GM12878 (cell line): Measurements from ENCODE around the gene ACSS1. TPM values are rescaled to one million over a fixed set of nuclear protein-coding genes. Genes with fewer than 3 reads are reported as not detected.

Source experiments
- ATAC-seq: fragments of 200-7000 bp; cut with Tn5 transposase; 3 replicates; pipeline ENCODE4 v1.9.1; 2020; ENCODE audit warnings: mild to moderate bottlenecking, moderate library complexity
- BruUV-seq: library from RNA; stranded (reverse); fragments of 400-500 nt; replicated peaks from 2 replicates; lab custom pipeline; 2021; lab: Mats Ljungman, UMichigan
- CTCF ChIA-PET: fragments of 300-600 bp; sonication (Branson Sonifier 250); formaldehyde crosslinking; extraction: SDS; loops from one replicate; lab custom pipeline; 2021; ENCODE audit warnings: inconsistent platforms; lab: Yijun Ruan, JAX
- POLR2A ChIA-PET: fragments of 350-600 bp; formaldehyde crosslinking; extraction: SDS; loops from one replicate; lab custom pipeline; 2021; ENCODE audit warnings: inconsistent platforms; lab: Charles Lee
- RAD21 ChIA-PET: fragments of 300-600 bp; sonication (Branson Sonifier 250); formaldehyde crosslinking; loops from one replicate; lab custom pipeline; 2023; ENCODE audit warnings: antibody characterized with exemption; ENCODE audit not compliant: unreplicated experiment; lab: Charles Lee
- SMC1A ChIA-PET: fragments of 300-600 bp; sonication (Branson Sonifier 250); formaldehyde crosslinking; loops from one replicate; lab custom pipeline; 2023; ENCODE audit not compliant: unreplicated experiment, uncharacterized antibody; lab: Charles Lee
- DNase-seq: peaks from one replicate; pipeline ENCODE4 v3.0.0-alpha.2; 2011; ENCODE audit warnings: low read depth, low spot score
- FAIRE-seq: peaks from 3 replicates; lab custom pipeline; 2011; peaks lifted over from hg19 to GRCh38; lab: Jason Lieb, UNC
- H2AFZ ChIP-seq: 2 replicates; pipeline ENCODE4 v1.6.0; 2011; ENCODE audit warnings: low read depth, low read length, control low read depth; ENCODE audit not compliant: control insufficient read depth
- H3K27ac ChIP-seq: 2 replicates; pipeline ENCODE4 v1.5.1; 2011; ENCODE audit warnings: control low read depth; ENCODE audit not compliant: control insufficient read depth, insufficient read depth
- H3K27me3 ChIP-seq, 2 experiments: replicated peaks in 1 of 2; 2 replicates each; pipeline versions ENCODE4 v1.6.0 to v1.6.1; 2011; ENCODE audit warnings: low read length in 1 of 2; ENCODE audit not compliant: control insufficient read depth in 2 of 2, insufficient read depth in 2 of 2
- H3K36me3 ChIP-seq, 2 experiments: 2 replicates each; pipeline ENCODE4 v1.5.1; 2011; ENCODE audit warnings: low read length in 1 of 2; ENCODE audit not compliant: control insufficient read depth in 2 of 2, insufficient read depth in 2 of 2
- H3K4me1 ChIP-seq: 2 replicates; pipeline ENCODE4 v1.6.1; 2011; ENCODE audit warnings: mild to moderate bottlenecking, low read length, moderate library complexity, mixed read lengths; ENCODE audit not compliant: control insufficient read depth, insufficient read depth
- H3K4me2 ChIP-seq: 2 replicates; pipeline ENCODE4 v1.6.0; 2011; ENCODE audit warnings: control low read depth; ENCODE audit not compliant: control insufficient read depth, insufficient read depth
- H3K4me3 ChIP-seq: fragments of 200-600 bp; sonication (generic); 2 replicates; pipeline ENCODE4 v1.5.1; 2016
- H3K79me2 ChIP-seq: 2 replicates; pipeline ENCODE4 v1.6.0; 2011; ENCODE audit warnings: low read length; ENCODE audit not compliant: control insufficient read depth, insufficient read depth
- H3K9ac ChIP-seq: 2 replicates; pipeline ENCODE4 v1.8.0; 2011; ENCODE audit warnings: low read length, control low read depth, mixed read lengths; ENCODE audit not compliant: control insufficient read depth, insufficient read depth
- H3K9me3 ChIP-seq: replicated peaks from 3 replicates; pipeline ENCODE4 v1.5.1; 2011; ENCODE audit warnings: mild to moderate bottlenecking, low read length; ENCODE audit not compliant: control insufficient read depth, insufficient read depth
- H4K20me1 ChIP-seq: 2 replicates; pipeline ENCODE4 v1.6.0; 2011; ENCODE audit not compliant: control insufficient read depth, insufficient read depth
- BCL11A ChIP-seq: IDR thresholded peaks from 2 replicates; pipeline ENCODE4 v1.6.1; 2011; ENCODE audit warnings: low read depth, low read length
- ESRRA ChIP-seq: IDR thresholded peaks from 2 replicates; pipeline ENCODE4 v1.6.1; 2012; ENCODE audit warnings: mild to moderate bottlenecking, low read length, improper control_type of control experiment
- NR2C2 ChIP-seq: IDR thresholded peaks from 2 replicates; pipeline ENCODE4 v1.6.1; 2011; ENCODE audit warnings: borderline replicate concordance, low read depth; ENCODE audit not compliant: control insufficient read depth, insufficient read length
- RELA ChIP-seq: fragments of 450-650 bp; IDR thresholded peaks from 2 replicates; pipeline ENCODE4 v1.8.0; 2014; ENCODE audit warnings: borderline replicate concordance; ENCODE audit not compliant: partially characterized antibody
- SIN3A ChIP-seq: IDR thresholded peaks from 2 replicates; pipeline ENCODE4 v1.6.1; 2012; ENCODE audit warnings: low read depth, low read length, improper control_type of control experiment
- SREBF1 ChIP-seq: IDR thresholded peaks from 2 replicates; pipeline ENCODE4 v1.6.1; 2012; ENCODE audit warnings: mild to moderate bottlenecking, low read length
- ZBED1 ChIP-seq: IDR thresholded peaks from 2 replicates; pipeline ENCODE4 v1.6.1; 2016; ENCODE audit warnings: borderline replicate concordance
- WGBS: methylation state at CpG from one replicate; pipeline ENCODE4 v1.1.6; 2016; ENCODE audit warnings: low lambda C conversion rate; ENCODE audit not compliant: insufficient replicate concordance, insufficient coverage; ENCODE audit errors: missing lambda C conversion rate; 5-methylcytosine and 5-hydroxymethylcytosine counted together
- in situ Hi-C: fragments of 300-500 bp; cut with MboI; formaldehyde crosslinking; loops from 9 replicates; pipeline ENCODE4 v1.14.3; 2018; ENCODE audit warnings: mixed read lengths
- intact Hi-C: fragments of 100-400 bp; cut with micrococcal nuclease; formaldehyde crosslinking; loops from one replicate; pipeline ENCODE4 v1.14.2; 2022; ENCODE audit not compliant: unreplicated experiment
- polyA plus RNA-seq, 11 experiments: library from polyadenylated mRNA; depleted of rRNA in 4 of 11; unstranded in 6 of 11; stranded (reverse) in 5 of 11; fragments of >200 nt; fragmentation: Nextera tagmentation in 4 of 11; fragmentation: Illumina TruSeq in 1 of 11; extraction: Ambion mirVana in 4 of 11; extraction: Trizol in 1 of 11; gene quantifications; 1 replicate in 1 of 11; 2 replicates in 10 of 11; pipeline versions ENCODE4 v1.2.1 to v1.2.3, GENCODE V29; 2011 to 2016; ENCODE audit warnings: inconsistent platforms in 2 of 11, missing spikeins in 2 of 11, low read depth in 1 of 11
- total RNA-seq, 4 experiments: library from RNA; depleted of rRNA in 3 of 4; stranded (reverse); fragments of >200 nt in 3 of 4; fragmentation: Illumina TruSeq in 1 of 4; extraction: Trizol in 1 of 4; gene quantifications; 2 replicates each; pipeline versions ENCODE4 v1.2.1 to v1.2.3, GENCODE V29; 2013 to 2021
- TF ChIP-seq, protein P1 (sequence below): fragments of 450-650 bp; formaldehyde crosslinking; IDR thresholded peaks from 2 replicates; pipeline ENCODE4 v1.5.0; 2022; ENCODE audit warnings: mild to moderate bottlenecking, missing genetic modification characterization
- TF ChIP-seq, protein P2 (sequence below): fragments of 450-650 bp; IDR thresholded peaks from 2 replicates; pipeline ENCODE4 v1.6.1; 2018; ENCODE audit warnings: borderline replicate concordance, mild to moderate bottlenecking; ENCODE audit not compliant: partially characterized antibody
- TF ChIP-seq, protein P3 (sequence below): fragments of 450-650 bp; IDR thresholded peaks from 2 replicates; pipeline ENCODE4 v1.6.1; 2016; ENCODE audit warnings: mild to moderate bottlenecking
- TF ChIP-seq, protein P4 (sequence below): fragments of 450-650 bp; conservative IDR thresholded peaks from 2 replicates; pipeline ENCODE4 v1.6.1; 2017; ENCODE audit warnings: mild to moderate bottlenecking, moderate library complexity

ACSS1 gene
- total and polyA plus RNA-seq, 10 of the 15 experiments (the other 5 are each of a cell fraction or from before 2014, with no cell fraction given): 1.3 to 44.9 (median 31.1) TPM

DNA sequence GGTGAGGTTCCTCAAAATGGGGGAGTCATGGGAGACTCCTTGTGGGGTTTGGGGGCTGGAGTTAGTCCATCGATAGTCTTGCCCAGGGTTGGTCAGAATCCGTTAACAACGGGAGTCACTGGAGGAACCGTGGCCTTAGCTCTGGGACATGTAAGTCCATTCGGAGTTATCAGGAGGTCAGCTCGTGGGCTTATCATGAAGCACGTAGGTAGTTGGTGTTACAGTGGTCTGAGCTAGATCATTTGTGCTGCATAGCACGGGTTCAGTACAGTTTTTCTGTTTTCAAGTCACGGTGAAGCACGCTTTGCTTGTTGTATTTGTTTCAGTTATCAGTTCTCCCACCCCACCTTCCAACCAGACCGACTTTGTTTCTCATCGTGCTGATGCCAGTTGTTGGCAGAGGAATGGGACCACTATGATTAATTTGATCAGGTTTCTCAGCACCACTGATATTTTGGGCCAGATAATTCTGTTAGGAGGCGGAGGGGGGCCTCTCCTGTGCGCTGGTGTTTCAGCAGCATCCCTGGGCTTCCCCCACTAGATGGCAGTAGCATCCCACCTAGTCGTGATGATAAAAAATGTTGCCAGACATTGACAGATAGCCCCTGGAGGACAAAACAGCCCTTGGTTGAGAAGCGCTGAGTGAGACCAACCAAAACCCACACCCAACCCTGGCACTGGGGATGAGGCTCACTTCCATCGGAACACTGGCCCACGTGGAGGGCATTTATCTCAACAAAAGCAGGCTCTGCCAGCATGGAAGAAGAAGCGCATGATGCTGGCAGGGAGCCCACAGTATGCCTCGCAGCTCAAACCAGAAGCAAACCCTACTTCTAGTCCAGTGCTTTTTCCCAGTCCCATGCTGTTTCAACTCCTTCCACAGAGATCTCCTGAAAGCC lies 63.2 kb downstream of the ACSS1 start (continued):
- TF ChIP-seq, protein P1, sequence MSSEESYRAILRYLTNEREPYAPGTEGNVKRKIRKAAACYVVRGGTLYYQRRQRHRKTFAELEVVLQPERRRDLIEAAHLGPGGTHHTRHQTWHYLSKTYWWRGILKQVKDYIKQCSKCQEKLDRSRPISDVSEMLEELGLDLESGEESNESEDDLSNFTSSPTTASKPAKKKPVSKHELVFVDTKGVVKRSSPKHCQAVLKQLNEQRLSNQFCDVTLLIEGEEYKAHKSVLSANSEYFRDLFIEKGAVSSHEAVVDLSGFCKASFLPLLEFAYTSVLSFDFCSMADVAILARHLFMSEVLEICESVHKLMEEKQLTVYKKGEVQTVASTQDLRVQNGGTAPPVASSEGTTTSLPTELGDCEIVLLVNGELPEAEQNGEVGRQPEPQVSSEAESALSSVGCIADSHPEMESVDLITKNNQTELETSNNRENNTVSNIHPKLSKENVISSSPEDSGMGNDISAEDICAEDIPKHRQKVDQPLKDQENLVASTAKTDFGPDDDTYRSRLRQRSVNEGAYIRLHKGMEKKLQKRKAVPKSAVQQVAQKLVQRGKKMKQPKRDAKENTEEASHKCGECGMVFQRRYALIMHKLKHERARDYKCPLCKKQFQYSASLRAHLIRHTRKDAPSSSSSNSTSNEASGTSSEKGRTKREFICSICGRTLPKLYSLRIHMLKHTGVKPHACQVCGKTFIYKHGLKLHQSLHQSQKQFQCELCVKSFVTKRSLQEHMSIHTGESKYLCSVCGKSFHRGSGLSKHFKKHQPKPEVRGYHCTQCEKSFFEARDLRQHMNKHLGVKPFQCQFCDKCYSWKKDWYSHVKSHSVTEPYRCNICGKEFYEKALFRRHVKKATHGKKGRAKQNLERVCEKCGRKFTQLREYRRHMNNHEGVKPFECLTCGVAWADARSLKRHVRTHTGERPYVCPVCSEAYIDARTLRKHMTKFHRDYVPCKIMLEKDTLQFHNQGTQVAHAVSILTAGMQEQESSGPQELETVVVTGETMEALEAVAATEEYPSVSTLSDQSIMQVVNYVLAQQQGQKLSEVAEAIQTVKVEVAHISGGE (CRISPR knock-in tag): no peak

DNA sequence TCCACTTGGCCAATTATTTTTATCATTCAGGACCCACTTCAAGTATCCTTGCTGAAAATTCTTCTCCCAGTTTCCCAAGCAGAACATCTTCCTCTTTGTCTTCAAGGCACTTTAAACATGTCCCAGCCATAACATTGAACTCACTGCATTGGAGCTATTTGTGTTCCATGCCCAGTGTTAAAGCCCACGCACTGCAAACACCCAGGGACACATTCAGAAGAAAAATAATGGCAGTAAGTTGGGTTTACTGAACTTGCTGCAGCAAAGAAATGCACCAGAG lies 63.8 kb downstream of the ACSS1 start:
- Histone ChIP-seq H3K36me3 (no peaks in the 10 kb centered on the region), H3K9me3 (no peaks in the 10 kb centered on the region), H3K4me2 (no peak overlapping the region), H3K27ac (no peak overlapping the region), H2AFZ (no peak overlapping the region), H3K4me1 (peaks cover 5% of the 10 kb centered on the region; the same call in 1 of the 2 replicates), H3K9ac (no peak overlapping the region), H3K79me2 (peaks cover 27% of the 10 kb centered on the region), H3K4me3 (no peak overlapping the region), H4K20me1 (no peaks in the 10 kb centered on the region), H3K27me3 (no peaks in the 10 kb centered on the region)
- no TSS peak for BruUV-seq
- RAD21 ChIA-PET: interaction anchor here (0.9 to 4.7 kb wide), 8 partner anchors 42 to 405 kb away, joined by 3 to 87 read pairs (median 6); partner anchors contain the start of gene ACSS1
- in situ Hi-C loops: loop anchor here (5.0 kb wide), 2 partner anchors 68 to 183 kb away; no protein-coding TSS in a partner anchor
- WGBS: 53% methylated on average over 1 of the region's 1 CpG
- intact Hi-C loops: no loop called here
- ATAC-seq (no peak), DNase-seq (no peak), FAIRE-seq (no peak)
- CTCF ChIA-PET: interaction anchor here (0.6 to 13.8 kb wide), 16 partner anchors 10 to 414 kb away, joined by 3 to 244 read pairs (median 6); partner anchors contain the start of genes ACSS1, GINS1 and PYGB
- SMC1A ChIA-PET: interaction anchor here (0.8 to 4.8 kb wide), 9 partner anchors 9 to 405 kb away, joined by 3 to 116 read pairs (median 5); partner anchors contain the start of gene ACSS1
- POLR2A ChIA-PET: interaction anchor here (0.6 to 1.2 kb wide), 4 partner anchors 59 to 70 kb away, joined by 3 to 6 read pairs (median 4); partner anchors contain the start of gene ACSS1
- TF ChIP-seq, protein P2, sequence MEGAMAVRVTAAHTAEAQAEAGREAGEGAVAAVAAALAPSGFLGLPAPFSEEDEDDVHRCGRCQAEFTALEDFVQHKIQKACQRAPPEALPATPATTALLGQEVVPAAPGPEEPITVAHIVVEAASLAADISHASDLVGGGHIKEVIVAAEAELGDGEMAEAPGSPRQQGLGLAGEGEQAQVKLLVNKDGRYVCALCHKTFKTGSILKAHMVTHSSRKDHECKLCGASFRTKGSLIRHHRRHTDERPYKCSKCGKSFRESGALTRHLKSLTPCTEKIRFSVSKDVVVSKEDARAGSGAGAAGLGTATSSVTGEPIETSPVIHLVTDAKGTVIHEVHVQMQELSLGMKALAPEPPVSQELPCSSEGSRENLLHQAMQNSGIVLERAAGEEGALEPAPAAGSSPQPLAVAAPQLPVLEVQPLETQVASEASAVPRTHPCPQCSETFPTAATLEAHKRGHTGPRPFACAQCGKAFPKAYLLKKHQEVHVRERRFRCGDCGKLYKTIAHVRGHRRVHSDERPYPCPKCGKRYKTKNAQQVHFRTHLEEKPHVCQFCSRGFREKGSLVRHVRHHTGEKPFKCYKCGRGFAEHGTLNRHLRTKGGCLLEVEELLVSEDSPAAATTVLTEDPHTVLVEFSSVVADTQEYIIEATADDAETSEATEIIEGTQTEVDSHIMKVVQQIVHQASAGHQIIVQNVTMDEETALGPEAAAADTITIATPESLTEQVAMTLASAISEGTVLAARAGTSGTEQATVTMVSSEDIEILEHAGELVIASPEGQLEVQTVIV: no peak
- no peak for TF ChIP-seq BCL11A
- TF ChIP-seq RELA: no peak
- TF ChIP-seq, protein P3, sequence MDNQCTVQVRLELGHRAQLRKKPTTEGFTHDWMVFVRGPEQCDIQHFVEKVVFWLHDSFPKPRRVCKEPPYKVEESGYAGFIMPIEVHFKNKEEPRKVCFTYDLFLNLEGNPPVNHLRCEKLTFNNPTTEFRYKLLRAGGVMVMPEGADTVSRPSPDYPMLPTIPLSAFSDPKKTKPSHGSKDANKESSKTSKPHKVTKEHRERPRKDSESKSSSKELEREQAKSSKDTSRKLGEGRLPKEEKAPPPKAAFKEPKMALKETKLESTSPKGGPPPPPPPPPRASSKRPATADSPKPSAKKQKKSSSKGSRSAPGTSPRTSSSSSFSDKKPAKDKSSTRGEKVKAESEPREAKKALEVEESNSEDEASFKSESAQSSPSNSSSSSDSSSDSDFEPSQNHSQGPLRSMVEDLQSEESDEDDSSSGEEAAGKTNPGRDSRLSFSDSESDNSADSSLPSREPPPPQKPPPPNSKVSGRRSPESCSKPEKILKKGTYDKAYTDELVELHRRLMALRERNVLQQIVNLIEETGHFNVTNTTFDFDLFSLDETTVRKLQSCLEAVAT: no peak
- no peak for TF ChIP-seq SIN3A
- TF ChIP-seq, protein P4, sequence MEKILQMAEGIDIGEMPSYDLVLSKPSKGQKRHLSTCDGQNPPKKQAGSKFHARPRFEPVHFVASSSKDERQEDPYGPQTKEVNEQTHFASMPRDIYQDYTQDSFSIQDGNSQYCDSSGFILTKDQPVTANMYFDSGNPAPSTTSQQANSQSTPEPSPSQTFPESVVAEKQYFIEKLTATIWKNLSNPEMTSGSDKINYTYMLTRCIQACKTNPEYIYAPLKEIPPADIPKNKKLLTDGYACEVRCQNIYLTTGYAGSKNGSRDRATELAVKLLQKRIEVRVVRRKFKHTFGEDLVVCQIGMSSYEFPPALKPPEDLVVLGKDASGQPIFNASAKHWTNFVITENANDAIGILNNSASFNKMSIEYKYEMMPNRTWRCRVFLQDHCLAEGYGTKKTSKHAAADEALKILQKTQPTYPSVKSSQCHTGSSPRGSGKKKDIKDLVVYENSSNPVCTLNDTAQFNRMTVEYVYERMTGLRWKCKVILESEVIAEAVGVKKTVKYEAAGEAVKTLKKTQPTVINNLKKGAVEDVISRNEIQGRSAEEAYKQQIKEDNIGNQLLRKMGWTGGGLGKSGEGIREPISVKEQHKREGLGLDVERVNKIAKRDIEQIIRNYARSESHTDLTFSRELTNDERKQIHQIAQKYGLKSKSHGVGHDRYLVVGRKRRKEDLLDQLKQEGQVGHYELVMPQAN: no peak
- no peak for TF ChIP-seq ESRRA
- no peak for TF ChIP-seq NR2C2
- TF ChIP-seq ZBED1: no peak
- no peak for TF ChIP-seq SREBF1
